ENCODE measurements around the gene ARHGEF12. TPM values are rescaled to one million over a fixed set of nuclear protein-coding genes. Genes with fewer than 3 reads are reported as not detected.

Gene ARHGEF12
- total RNA-seq, 1 donor from 2014 or later = 121 TPM

DNA sequence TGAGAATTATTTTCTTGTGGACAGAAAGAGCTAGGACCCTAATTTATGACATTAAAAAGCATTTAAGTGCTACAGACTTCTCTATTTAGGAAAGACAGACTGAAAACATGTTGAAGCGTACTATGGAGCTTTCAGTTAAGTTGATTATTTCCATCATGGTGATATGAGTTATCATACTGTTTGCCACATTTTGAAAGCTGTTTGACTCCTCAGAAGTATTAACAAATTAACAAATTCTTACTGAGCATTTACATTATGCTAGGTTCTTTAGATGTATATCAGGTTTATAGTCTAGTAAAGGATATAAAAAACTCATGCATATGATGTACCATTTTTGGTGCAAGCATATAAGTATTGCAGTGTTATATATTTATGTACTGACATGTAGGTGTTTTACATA lies 50.1 kb downstream of the ARHGEF12 start:
- TF ChIP-seq, protein P1, sequence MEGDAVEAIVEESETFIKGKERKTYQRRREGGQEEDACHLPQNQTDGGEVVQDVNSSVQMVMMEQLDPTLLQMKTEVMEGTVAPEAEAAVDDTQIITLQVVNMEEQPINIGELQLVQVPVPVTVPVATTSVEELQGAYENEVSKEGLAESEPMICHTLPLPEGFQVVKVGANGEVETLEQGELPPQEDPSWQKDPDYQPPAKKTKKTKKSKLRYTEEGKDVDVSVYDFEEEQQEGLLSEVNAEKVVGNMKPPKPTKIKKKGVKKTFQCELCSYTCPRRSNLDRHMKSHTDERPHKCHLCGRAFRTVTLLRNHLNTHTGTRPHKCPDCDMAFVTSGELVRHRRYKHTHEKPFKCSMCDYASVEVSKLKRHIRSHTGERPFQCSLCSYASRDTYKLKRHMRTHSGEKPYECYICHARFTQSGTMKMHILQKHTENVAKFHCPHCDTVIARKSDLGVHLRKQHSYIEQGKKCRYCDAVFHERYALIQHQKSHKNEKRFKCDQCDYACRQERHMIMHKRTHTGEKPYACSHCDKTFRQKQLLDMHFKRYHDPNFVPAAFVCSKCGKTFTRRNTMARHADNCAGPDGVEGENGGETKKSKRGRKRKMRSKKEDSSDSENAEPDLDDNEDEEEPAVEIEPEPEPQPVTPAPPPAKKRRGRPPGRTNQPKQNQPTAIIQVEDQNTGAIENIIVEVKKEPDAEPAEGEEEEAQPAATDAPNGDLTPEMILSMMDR (IDR thresholded peaks at IDR 0.05) = no peak
- no peak for DNase-seq
- Histone ChIP-seq H3K36me3 (no peaks in the 10 kb centered on the region), H3K27me3 (ENCODE audit: low read depth) (no peaks in the 10 kb centered on the region), H3K4me1 (peaks cover 28% of the 10 kb centered on the region), H3K9me3 (no peaks in the 10 kb centered on the region), H3K4me3 (no peak overlapping the region), H3K27ac (no peak overlapping the region)
- intact Hi-C loops (cut with DNase I) = no loop called here
- ATAC-seq = no peak

DNA sequence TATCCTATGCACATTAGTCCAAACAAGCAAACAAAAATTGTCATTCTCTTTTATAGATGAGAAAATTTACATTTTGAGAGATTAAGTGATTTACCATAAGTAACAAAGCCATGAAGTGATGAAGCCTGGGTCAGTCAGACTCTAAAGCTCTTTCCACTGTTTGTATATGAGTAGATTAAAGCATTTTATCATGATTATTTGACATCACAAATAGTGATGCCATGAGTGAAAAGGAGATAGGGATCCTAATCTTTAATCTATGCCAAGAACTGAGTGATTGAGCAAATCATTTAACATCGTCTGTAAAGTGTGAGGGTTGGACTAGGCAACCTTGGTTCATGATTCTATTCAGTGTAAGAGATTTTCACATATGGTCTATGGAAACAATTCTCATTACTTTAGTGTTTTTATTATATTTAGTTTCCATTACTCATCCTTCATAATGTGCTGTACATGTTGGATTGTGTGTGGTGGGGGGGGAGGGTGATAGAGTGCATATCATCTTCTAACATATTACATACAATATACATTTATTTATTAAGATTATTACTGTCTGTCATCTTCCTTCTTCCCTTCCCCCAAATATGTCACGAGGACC lies 50.7 kb downstream of the ARHGEF12 start:
- Histone ChIP-seq H3K9me3 (no peaks in the 10 kb centered on the region), H3K27ac (no peak overlapping the region), H3K4me1 (peaks cover 34% of the 10 kb centered on the region), H3K36me3 (no peaks in the 10 kb centered on the region), H3K27me3 (ENCODE audit: low read depth) (no peaks in the 10 kb centered on the region), H3K4me3 (no peak overlapping the region)
- DNase-seq (no peak), ATAC-seq (no peak)
- TF ChIP-seq, protein P1 (IDR thresholded peaks at IDR 0.05) = no peak
- intact Hi-C loops (cut with DNase I) = no loop called here

DNA sequence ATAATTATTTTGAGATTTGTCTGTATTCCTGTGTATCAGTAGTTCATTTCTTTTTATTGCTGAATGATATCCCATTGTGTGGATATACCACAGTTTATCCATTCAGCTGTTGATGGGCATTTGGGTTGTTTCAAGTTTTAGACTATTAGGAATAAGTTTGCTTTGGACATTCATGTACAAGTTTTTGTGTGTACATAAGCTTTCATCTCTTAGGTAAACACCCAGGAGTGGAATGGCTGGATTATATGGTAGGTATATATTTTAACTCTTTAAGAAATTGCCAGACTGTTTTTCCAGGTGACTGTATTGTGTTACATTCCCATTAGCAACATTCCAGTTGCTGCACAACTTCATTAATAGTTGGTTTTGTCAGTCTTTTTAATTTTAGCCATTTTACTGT lies 52.0 kb downstream of the ARHGEF12 start:
- no peaks in the 10 kb centered on the region for H3K9me3 ChIP-seq
- H3K4me3 ChIP-seq = no peak overlapping the region
- ATAC-seq = no peak
- DNase-seq = no peak
- intact Hi-C loops (cut with DNase I) = no loop called here
- H3K27ac ChIP-seq = no peak overlapping the region
- H3K4me1 ChIP-seq = peaks cover 44% of the 10 kb centered on the region
- no peaks in the 10 kb centered on the region for H3K27me3 ChIP-seq (ENCODE audit: low read depth)
- TF ChIP-seq, protein P1 (IDR thresholded peaks at IDR 0.05) = no peak
- H3K36me3 ChIP-seq = no peaks in the 10 kb centered on the region

DNA sequence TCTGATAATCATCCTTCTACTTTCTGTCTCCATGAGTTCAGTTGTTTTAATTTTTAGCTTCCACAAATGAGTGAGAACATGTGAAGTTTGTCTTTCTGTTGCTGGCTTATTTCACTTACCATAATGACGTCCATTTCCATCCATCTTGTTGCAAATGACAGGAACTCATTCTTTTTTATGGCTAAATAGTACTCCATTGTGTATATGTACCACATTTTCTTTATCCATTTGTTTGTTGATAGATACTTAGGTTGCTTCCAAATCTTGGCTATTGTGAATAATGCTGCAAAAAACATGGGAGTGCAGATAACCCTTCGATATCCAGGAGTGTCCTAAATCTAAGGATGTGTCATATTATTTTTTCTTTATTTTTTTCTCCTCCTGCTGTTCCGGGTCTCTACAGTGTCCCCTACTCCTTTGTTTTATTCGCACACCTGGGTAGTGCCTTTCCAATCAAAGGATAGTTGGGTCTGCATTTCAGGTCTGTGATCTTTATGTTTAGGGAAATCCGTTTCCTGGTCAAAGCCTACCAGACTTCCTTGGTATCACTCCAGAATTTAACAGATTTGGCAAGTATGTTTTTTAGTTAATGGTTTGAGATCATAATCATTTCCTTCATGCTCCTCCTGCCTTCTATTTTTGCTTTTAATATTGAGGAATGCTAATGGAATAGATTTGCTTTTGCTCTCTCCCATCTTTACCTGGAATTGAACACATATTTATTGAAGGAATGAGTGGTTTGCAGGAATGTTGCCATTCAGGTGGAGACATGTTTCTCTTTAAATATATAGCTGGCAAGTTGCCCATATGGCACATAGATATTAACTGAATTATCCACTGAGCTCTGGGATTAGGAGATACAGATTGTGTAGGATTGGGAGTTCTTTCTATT lies 53.7 kb downstream of the ARHGEF12 start:
- Histone ChIP-seq H3K9me3 (no peaks in the 10 kb centered on the region), H3K4me3 (no peak overlapping the region), H3K4me1 (peaks cover 39% of the 10 kb centered on the region), H3K27me3 (ENCODE audit: low read depth) (no peaks in the 10 kb centered on the region), H3K36me3 (no peaks in the 10 kb centered on the region), H3K27ac (no peak overlapping the region)
- intact Hi-C loops (cut with DNase I) = no loop called here
- no peak for ATAC-seq
- DNase-seq = no peak
- TF ChIP-seq, protein P1 (IDR thresholded peaks at IDR 0.05) = no peak

DNA sequence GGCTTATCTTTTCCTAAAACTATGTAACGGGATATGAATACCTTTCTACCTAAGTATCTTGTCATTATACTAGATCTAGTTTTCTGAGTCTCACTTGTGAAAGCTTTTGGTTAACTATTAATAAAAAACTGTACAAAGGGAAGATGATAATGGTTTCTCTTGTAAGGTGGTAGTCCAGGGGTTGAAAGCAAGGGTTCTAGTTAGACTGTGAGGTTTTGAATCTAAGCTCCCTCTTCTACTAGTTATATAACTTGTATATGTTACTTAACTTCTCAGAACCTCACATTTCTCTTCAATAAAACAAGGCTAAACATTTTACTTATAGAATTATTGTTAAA lies 54.3 kb downstream of the ARHGEF12 start:
- Histone ChIP-seq H3K36me3 (no peaks in the 10 kb centered on the region), H3K27ac (no peak overlapping the region), H3K9me3 (no peaks in the 10 kb centered on the region), H3K27me3 (ENCODE audit: low read depth) (no peaks in the 10 kb centered on the region), H3K4me3 (no peak overlapping the region), H3K4me1 (peaks cover 34% of the 10 kb centered on the region)
- ATAC-seq (no peak), DNase-seq (no peak)
- TF ChIP-seq, protein P1 (IDR thresholded peaks at IDR 0.05) = no peak
- intact Hi-C loops (cut with DNase I) = no loop called here

All from lower lobe of right lung (tissue), 2 donors.